Gastroesophageal sphincter (tissue), 4 donors: ENCODE measurements around the gene TNIP2. TPM values are rescaled to one million over a fixed set of nuclear protein-coding genes. Genes with fewer than 3 reads are reported as not detected.
"Not testable (repeated sequence)": the region's sequence is repeated elsewhere in the genome, so short reads cannot be mapped to it uniquely, and the experiment has no call there.

Experiments
- ATAC-seq: fragments of 150-250 bp; one replicate; pipeline ENCODE4 v1.9.1; 2016; ENCODE audit warnings: mild to moderate bottlenecking, moderate library complexity
- H3K27ac ChIP-seq, 4 donors: fragments of 200-600 bp; sonication (generic) in 3 of 4; 1 replicate in 3 of 4; 2 replicates in 1 of 4; pipeline ENCODE4 v1.5.1; 2016 to 2019
- H3K27me3 ChIP-seq: fragments of 200-600 bp; sonication (generic); one replicate; pipeline ENCODE4 v1.5.1; 2019
- H3K36me3 ChIP-seq, 2 donors: fragments of 200-600 bp; sonication (generic); one replicate each; pipeline ENCODE4 v1.5.1; 2019; ENCODE audit warnings: control low read depth in 1 of 2
- H3K4me1 ChIP-seq, 3 donors: fragments of 200-600 bp; sonication (generic); 1 replicate in 2 of 3; 2 replicates in 1 of 3; pipeline ENCODE4 v1.5.1; 2016 to 2019; ENCODE audit warnings: control low read depth in 2 of 3
- H3K4me3 ChIP-seq, 2 donors: fragments of 200-600 bp; sonication (generic); one replicate each; pipeline ENCODE4 v1.5.1; 2019; ENCODE audit warnings: mild to moderate bottlenecking in 1 of 2, moderate library complexity in 1 of 2
- H3K9me3 ChIP-seq, 3 donors: fragments of 200-600 bp; sonication (generic); one replicate each; pipeline ENCODE4 v1.5.1; 2017 to 2019; ENCODE audit warnings: control low read depth in 2 of 3
- CTCF ChIP-seq, 4 experiments: fragments of 200-600 bp in 2 of 4; fragments of 450-650 bp in 2 of 4; sonication (generic) in 1 of 4; IDR thresholded peaks; one replicate each; pipeline ENCODE4 v1.5.1; 2017 to 2019; ENCODE audit warnings: antibody characterized with exemption in 4 of 4, mild to moderate bottlenecking in 2 of 4, moderate library complexity in 2 of 4
- EP300 ChIP-seq: sonication (generic); formaldehyde crosslinking; IDR thresholded peaks from one replicate; pipeline ENCODE4 v1.6.1; 2017; ENCODE audit warnings: antibody characterized with exemption, mild to moderate bottlenecking
- POLR2A ChIP-seq, 2 donors: fragments of 450-650 bp; IDR thresholded peaks; one replicate each; pipeline ENCODE4 v1.6.1; 2017; ENCODE audit warnings: antibody characterized with exemption in 2 of 2, mild to moderate bottlenecking in 2 of 2, moderate library complexity in 1 of 2
- POLR2AphosphoS5 ChIP-seq: sonication (generic); formaldehyde crosslinking; IDR thresholded peaks from one replicate; pipeline ENCODE4 v1.6.1; 2017; ENCODE audit warnings: antibody characterized with exemption
- WGBS, 2 donors: methylation state at CpG; one replicate each; pipeline ENCODE4 v1.1.5; 2018; ENCODE audit warnings: low coverage in 1 of 2; 5-methylcytosine and 5-hydroxymethylcytosine counted together
- total RNA-seq, 4 donors: library from RNA; depleted of rRNA; stranded (reverse); fragments of >200 nt; gene quantifications; one replicate each; pipeline ENCODE4 v1.1.0, GENCODE V29; 2016

Gene TNIP2
- total RNA-seq, 4 donors from 2014 or later: 54.8 to 74.0 (median 70.4) TPM

- H3K4me3 ChIP-seq: no peak overlapping the region
- TF ChIP-seq EP300: no peak
- TF ChIP-seq CTCF (IDR thresholded peaks at IDR 0.05): no peak
- TF ChIP-seq POLR2AphosphoS5: no peak
- no peak for TF ChIP-seq POLR2A (IDR thresholded peaks at IDR 0.05)
- H3K27ac ChIP-seq: peak overlapping the region in 1 of 4 donors; percentile 2
- H3K27me3 ChIP-seq: no peaks in the 10 kb centered on the region
- no peaks in the 10 kb centered on the region for H3K9me3 ChIP-seq
- no peak for ATAC-seq
- 79 to 100% methylated on average over 2 to 3 of the region's 9 CpGs for WGBS, 2 donors
- no peaks in the 10 kb centered on the region for H3K36me3 ChIP-seq
- H3K4me1 ChIP-seq: peaks cover 0 to 27% (median 5%) of the 10 kb centered on the region in 3 donors
Observed at GRCh38 chr4:2786794-2787229, 30.7 kb upstream of the TNIP2 start.

- H3K9me3 ChIP-seq: no peaks in the 10 kb centered on the region
- no peaks in the 10 kb centered on the region for H3K36me3 ChIP-seq
- H3K4me1 ChIP-seq: peaks cover 0 to 21% (median 5%) of the 10 kb centered on the region in 3 donors
- no peak overlapping the region for H3K27ac ChIP-seq
- TF ChIP-seq POLR2A (IDR thresholded peaks at IDR 0.05): no peak
- no peak for TF ChIP-seq POLR2AphosphoS5
- TF ChIP-seq EP300: no peak
- no peak for TF ChIP-seq CTCF (IDR thresholded peaks at IDR 0.05)
- no peak for ATAC-seq
- H3K27me3 ChIP-seq: no peaks in the 10 kb centered on the region
- WGBS, 2 donors: no CpG with 5 or more reads among the region's 7 CpGs
- no peak overlapping the region for H3K4me3 ChIP-seq
Observed at GRCh38 chr4:2786152-2786671, 30.1 kb upstream of the TNIP2 start.

- Histone ChIP-seq H3K27me3 (no peaks in the 10 kb centered on the region), H3K9me3 (no peaks in the 10 kb centered on the region), H3K4me1 (peaks cover 0 to 20% (median 5%) of the 10 kb centered on the region in 3 donors), H3K27ac (no peak overlapping the region), H3K36me3 (no peaks in the 10 kb centered on the region), H3K4me3 (no peak overlapping the region)
- ATAC-seq: peak; percentile 20
- WGBS, 2 donors: 49 to 69% methylated on average over 3 to 4 of the region's 4 CpGs
- TF ChIP-seq EP300 (no peak), POLR2A (IDR thresholded peaks at IDR 0.05) (no peak), POLR2AphosphoS5 (no peak), CTCF (IDR thresholded peaks at IDR 0.05) (no peak)
Observed at GRCh38 chr4:2785613-2786012, 29.5 kb upstream of the TNIP2 start.

- Histone ChIP-seq H3K4me1 (peaks cover 0 to 20% (median 5%) of the 10 kb centered on the region in 3 donors), H3K27me3 (no peaks in the 10 kb centered on the region), H3K9me3 (no peaks in the 10 kb centered on the region), H3K4me3 (no peak overlapping the region), H3K27ac (no peak overlapping the region), H3K36me3 (no peaks in the 10 kb centered on the region)
- no peak for ATAC-seq
- WGBS, 2 donors: 76 to 78% methylated on average over 2 to 4 of the region's 4 CpGs
- TF ChIP-seq POLR2A (IDR thresholded peaks at IDR 0.05): no peak
- TF ChIP-seq EP300: no peak
- TF ChIP-seq CTCF (IDR thresholded peaks at IDR 0.05): no peak
- no peak for TF ChIP-seq POLR2AphosphoS5
Observed at GRCh38 chr4:2783790-2784189, 27.7 kb upstream of the TNIP2 start.

GRCh38 chr4:2781911-2782310 is 25.8 kb upstream of the TNIP2 start:
- TF ChIP-seq CTCF (IDR thresholded peaks at IDR 0.05): no peak
- TF ChIP-seq POLR2AphosphoS5: no peak
- no peak for TF ChIP-seq POLR2A (IDR thresholded peaks at IDR 0.05)
- TF ChIP-seq EP300: no peak
- 82 to 85% methylated on average over 6 to 8 of the region's 10 CpGs for WGBS, 2 donors
- peaks cover 0 to 6% (median 0%) of the 10 kb centered on the region in 3 donors for H3K4me1 ChIP-seq
- no peaks in the 10 kb centered on the region for H3K9me3 ChIP-seq
- H3K27ac ChIP-seq: no peak overlapping the region
- no peaks in the 10 kb centered on the region for H3K36me3 ChIP-seq
- no peak for ATAC-seq
- H3K27me3 ChIP-seq: no peaks in the 10 kb centered on the region
- H3K4me3 ChIP-seq: no peak overlapping the region

- WGBS, 2 donors: 84 to 100% methylated on average over 1 to 5 of the region's 5 CpGs
- H3K27ac ChIP-seq, H3K4me3 ChIP-seq, H3K36me3 ChIP-seq, H3K9me3 ChIP-seq, ATAC-seq, H3K27me3 ChIP-seq, H3K4me1 ChIP-seq: not testable (repeated sequence)
Observed at GRCh38 chr4:2780643-2781042, 24.5 kb upstream of the TNIP2 start.
